Raji (cell line): Measurements from ENCODE around the gene LEKR1.

Experiments used
- POLR2A ChIP-seq: IDR thresholded peaks from 2 replicates; pipeline ENCODE4 v1.6.1; 2011; ENCODE audit warnings: low read depth, low read length, control low read depth; ENCODE audit not compliant: insufficient read depth

The LEKR1 gene

DNA sequence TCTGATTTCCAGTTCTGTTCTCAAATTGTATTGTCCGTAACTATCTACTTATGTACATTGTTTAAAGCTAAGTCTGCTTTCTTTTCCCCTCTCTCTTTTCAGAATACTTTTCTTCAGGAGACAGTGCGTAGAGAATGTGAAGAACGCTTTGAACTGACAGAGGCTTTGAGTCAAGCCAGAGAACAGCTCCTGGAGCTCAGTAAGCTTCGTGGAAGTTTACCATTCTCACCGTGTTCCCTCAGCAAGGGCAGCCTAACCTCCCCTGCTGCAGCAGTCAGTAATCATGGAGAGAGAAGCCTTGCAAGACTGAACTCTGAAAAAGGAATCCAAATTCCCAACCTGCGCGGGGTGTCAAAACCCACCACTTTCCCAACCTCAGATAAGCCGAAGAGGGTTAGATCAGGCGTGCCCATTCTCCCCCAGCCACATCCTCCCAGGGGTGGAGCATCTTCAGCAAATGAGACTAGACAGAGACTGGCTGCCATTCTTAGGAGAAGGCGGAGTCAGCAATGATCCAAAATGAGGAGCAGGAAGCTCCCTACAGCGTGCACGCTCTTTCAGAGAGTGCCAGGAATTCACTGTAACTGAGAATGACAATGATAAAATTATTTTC is 219.2 kb downstream of the LEKR1 start:
- no peak for TF ChIP-seq POLR2A

- TF ChIP-seq POLR2A, result no peak
Measured at GRCh38 chr3:157046520-157046919, 220.4 kb downstream of the LEKR1 start.

GRCh38 chr3:157051055-157051454 is 224.9 kb downstream of the LEKR1 start:
- no peak for TF ChIP-seq POLR2A

DNA sequence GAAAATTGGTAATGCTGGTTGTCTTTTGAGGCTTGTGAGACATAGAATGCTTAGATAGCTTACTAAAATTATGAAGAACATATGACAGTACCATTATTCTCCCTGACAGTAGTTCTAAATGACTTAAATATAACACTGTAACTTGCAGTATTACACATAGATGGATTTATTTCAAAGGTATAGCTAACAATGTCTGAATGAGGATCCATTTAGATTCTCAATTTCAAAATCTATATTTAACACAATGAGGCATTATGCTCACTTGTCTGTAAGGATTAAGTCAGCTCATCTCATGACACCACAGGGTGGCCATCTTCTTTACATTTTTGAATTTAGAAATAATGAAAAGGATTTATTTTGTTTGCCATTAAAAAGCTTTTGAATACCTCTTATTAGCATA is 225.4 kb downstream of the LEKR1 start:
- no peak for TF ChIP-seq POLR2A

DNA sequence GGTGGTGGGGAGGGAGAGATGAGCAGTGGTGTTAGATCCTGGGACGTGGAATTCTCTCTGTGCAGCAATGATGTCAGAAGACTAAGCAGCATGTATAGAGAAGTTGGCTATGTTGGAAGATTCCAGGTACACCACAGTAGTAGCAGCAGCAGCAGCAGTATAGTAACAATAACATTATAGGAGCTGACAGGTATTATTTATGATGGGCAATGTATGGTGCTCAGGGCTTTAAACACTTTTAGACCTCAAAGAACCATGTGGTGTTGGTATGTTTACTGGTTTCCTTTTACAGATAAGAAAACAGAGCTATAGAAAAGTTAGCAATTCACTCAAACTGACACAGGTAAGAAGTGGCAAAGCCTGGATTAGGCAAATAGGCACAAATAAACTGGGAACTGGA is 229.9 kb downstream of the LEKR1 start:
- TF ChIP-seq POLR2A, result no peak

DNA sequence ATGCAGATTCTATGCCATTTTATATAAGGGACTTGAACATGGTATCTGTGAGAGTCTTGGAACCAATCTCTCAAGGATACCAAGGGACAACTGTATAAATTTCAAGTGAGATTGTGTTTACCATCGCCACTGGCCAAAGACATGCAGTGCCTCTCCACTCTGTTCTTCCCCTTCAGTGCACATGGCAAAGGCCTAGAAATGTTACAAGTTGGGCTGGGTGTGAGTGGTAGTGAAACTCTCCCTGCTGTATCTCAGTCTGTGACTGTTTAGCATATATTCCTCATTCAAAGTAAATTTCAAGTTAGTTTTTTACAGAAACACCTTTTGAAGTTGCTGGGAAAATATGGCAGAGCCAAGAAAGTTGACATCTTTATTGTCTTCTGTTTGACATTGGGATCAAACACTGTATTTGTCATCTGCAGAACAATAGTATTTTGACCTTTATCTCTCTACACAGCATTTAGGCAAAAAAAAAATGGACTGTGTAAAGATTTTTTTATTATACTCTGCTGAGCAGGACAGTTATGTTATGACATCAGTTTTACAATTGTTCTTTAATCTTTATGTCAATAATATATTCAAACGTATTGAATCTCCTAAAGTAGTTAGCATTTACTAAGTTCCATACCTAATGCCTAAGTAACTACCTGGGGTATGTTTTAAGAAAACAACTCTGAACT is 232.4 kb downstream of the LEKR1 start:
- no peak for TF ChIP-seq POLR2A

GRCh38 chr3:157059181-157059580 is 233.0 kb downstream of the LEKR1 start:
- TF ChIP-seq POLR2A, result no peak

DNA sequence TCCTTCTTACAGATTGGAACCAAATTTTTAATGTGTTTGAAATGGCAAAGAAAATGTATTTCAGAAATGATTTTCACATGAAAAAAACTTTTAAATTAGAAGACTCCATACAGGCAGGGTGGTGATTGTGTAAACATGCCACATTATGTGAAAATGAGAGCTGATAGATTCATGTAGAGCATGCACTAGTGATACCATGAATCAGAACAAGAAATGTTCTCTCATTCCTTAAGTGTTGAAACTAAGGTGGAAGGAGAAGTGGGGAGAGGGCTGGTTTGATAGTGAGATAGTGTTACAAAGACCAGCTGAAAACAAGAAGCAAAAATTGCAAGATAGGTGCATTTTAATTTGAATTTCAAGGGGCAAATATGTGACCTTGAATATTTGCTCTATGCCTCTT is 233.5 kb downstream of the LEKR1 start:
- no peak for TF ChIP-seq POLR2A

DNA sequence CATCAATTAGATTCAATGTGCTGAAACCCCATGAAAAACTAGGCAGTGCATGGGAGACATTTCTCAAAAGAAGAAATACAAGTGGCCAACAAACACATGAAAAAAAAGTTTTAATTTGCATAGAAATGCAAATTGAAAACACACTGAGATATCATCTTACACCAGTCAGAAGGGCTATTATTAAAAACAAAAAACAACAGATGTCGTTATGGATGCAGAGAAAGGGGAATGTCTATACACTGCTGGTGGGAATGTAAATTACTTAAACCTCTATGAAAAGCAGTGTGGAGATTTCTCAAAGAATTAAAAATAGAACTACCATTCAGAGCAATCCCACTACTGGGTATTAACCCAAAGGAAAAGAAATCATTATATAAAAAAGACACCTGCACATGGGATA is 235.1 kb downstream of the LEKR1 start:
- no peak for TF ChIP-seq POLR2A

DNA sequence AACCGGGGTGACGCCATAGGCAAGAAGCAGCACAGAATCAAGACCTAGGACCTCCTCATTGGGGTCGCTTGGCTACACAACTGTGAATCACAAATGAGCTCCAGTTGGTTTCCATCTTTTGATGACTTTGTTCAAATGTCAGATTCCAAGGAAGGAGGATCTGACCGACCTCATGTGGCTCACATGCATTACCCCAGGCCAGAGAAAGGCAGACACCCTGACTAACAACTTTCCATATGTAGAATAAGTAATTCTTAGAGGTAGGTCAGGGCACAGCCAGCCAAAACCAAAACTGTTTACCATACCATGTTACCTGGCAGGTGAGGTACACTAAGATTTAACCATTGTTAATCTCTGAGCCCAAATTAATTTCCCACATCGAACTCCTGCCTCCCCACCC is 237.3 kb downstream of the LEKR1 start:
- TF ChIP-seq POLR2A, result no peak

- no peak for TF ChIP-seq POLR2A
Measured at GRCh38 chr3:157063926-157064325, 237.8 kb downstream of the LEKR1 start.

DNA sequence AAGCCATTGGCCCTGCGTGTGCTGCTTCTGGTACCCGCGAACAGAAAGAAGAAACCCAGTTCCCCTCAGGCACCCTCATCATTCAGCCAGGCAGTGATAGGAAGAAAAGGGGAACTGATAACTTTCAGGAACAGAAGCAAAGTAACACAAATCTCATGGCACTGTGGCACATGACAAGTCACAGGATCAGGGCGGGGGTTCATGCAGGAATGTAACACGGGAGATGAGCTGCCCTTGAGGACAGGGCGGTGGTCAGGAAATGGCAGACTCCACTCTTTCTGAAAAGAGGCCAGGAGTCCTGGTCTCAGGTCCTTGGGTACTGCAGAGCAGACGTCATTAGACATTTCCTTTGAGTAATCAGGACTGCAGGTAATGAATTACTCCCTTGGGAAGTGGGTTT is 238.2 kb downstream of the LEKR1 start:
- no peak for TF ChIP-seq POLR2A

- no peak for TF ChIP-seq POLR2A
Measured at GRCh38 chr3:157065201-157065600, 239.0 kb downstream of the LEKR1 start.

GRCh38 chr3:157066335-157067098 is 240.4 kb downstream of the LEKR1 start:
- no peak for TF ChIP-seq POLR2A

DNA sequence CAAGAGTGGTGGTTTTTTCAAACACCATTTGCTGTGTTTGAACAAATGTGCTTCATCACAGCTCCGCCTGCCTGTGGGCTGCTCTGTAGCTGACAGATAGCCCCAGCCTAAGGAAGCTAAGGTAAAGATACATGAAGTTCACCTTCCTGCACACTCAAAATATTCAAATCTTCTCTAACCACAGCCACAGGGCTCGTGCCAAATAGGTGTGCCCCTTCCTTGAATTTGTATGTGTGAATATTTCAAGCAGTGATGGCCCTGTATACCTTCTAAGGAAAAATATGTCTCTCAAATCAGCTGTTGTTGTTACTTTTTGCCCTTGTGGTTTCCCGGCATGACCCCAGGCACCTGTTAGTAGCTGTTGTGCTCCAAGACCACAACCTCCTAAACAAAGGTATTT is 241.0 kb downstream of the LEKR1 start:
- no peak for TF ChIP-seq POLR2A

DNA sequence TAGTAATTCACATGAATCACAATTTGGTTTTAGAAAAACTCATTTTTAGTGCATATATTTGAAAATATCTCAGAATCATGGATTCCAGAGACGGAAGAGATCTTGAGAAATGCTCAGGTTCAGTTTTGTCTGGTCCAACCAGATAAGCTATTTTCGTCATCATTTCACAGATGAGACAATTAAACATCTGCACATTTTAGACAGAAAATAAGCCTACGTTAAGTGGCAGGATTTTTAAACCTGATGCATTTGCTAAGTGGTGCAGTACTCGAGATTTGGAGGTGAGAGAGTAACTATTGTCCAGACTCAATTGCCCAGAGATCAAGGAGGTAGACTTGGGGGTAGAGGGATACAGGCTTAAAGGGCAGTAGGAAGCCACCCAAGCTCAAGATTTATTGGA is 243.3 kb downstream of the LEKR1 start:
- no peak for TF ChIP-seq POLR2A
